ENCODE data around the gene NRDE2. TPM values are rescaled to one million over a fixed set of nuclear protein-coding genes. Genes with fewer than 3 reads are reported as not detected.

The NRDE2 gene
- total and polyA plus RNA-seq, 4 donors, result 5.6 to 20.0 (median 13.7) TPM

- Histone ChIP-seq H3K4me3 (ENCODE audit: low read depth in 1 of 3, low read length in 3 of 3) (no peak overlapping the region), H3K4me1 (ENCODE audit: control insufficient read depth in 4 of 4, insufficient read depth in 4 of 4, low read length in 3 of 4) (peaks cover 0 to 14% (median 11%) of the 10 kb centered on the region in 4 donors), H3K27ac (ENCODE audit: low read depth in 1 of 2, low read length in 2 of 2) (no peak overlapping the region), H3K9me3 (ENCODE audit: control insufficient read depth in 4 of 4, low read length in 3 of 4) (no peaks in the 10 kb centered on the region), H3K36me3 (ENCODE audit: control insufficient read depth in 4 of 4, insufficient read depth in 3 of 4, low read depth in 1 of 4, low read length in 3 of 4) (peaks cover 0 to under 1% (median 0%) of the 10 kb centered on the region in 4 donors), H3K9ac (ENCODE audit: low read depth in 1 of 2, low read length in 2 of 2) (no peak overlapping the region), H3K27me3 (ENCODE audit: control insufficient read depth in 4 of 4, insufficient read depth in 4 of 4, low read length in 3 of 4) (no peaks in the 10 kb centered on the region)
- no peak for TF ChIP-seq HNF4A (conservative IDR thresholded peaks at IDR 0.05)
- TF ChIP-seq, protein P1, sequence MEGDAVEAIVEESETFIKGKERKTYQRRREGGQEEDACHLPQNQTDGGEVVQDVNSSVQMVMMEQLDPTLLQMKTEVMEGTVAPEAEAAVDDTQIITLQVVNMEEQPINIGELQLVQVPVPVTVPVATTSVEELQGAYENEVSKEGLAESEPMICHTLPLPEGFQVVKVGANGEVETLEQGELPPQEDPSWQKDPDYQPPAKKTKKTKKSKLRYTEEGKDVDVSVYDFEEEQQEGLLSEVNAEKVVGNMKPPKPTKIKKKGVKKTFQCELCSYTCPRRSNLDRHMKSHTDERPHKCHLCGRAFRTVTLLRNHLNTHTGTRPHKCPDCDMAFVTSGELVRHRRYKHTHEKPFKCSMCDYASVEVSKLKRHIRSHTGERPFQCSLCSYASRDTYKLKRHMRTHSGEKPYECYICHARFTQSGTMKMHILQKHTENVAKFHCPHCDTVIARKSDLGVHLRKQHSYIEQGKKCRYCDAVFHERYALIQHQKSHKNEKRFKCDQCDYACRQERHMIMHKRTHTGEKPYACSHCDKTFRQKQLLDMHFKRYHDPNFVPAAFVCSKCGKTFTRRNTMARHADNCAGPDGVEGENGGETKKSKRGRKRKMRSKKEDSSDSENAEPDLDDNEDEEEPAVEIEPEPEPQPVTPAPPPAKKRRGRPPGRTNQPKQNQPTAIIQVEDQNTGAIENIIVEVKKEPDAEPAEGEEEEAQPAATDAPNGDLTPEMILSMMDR (IDR thresholded peaks at IDR 0.05; ENCODE audit: low read depth, low read length, missing input control), result no peak
- TF ChIP-seq, protein P2, sequence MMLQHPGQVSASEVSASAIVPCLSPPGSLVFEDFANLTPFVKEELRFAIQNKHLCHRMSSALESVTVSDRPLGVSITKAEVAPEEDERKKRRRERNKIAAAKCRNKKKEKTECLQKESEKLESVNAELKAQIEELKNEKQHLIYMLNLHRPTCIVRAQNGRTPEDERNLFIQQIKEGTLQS (IDR thresholded peaks at IDR 0.05), result no peak
- no peak for TF ChIP-seq FOXA1 (IDR thresholded peaks at IDR 0.05)
- TF ChIP-seq TAF1 (conservative IDR thresholded peaks at IDR 0.05), result no peak
- no peak for TF ChIP-seq RXRA (IDR thresholded peaks at IDR 0.05)
- no peak for TF ChIP-seq YY1 (IDR thresholded peaks at IDR 0.05)
- TF ChIP-seq, protein P3, sequence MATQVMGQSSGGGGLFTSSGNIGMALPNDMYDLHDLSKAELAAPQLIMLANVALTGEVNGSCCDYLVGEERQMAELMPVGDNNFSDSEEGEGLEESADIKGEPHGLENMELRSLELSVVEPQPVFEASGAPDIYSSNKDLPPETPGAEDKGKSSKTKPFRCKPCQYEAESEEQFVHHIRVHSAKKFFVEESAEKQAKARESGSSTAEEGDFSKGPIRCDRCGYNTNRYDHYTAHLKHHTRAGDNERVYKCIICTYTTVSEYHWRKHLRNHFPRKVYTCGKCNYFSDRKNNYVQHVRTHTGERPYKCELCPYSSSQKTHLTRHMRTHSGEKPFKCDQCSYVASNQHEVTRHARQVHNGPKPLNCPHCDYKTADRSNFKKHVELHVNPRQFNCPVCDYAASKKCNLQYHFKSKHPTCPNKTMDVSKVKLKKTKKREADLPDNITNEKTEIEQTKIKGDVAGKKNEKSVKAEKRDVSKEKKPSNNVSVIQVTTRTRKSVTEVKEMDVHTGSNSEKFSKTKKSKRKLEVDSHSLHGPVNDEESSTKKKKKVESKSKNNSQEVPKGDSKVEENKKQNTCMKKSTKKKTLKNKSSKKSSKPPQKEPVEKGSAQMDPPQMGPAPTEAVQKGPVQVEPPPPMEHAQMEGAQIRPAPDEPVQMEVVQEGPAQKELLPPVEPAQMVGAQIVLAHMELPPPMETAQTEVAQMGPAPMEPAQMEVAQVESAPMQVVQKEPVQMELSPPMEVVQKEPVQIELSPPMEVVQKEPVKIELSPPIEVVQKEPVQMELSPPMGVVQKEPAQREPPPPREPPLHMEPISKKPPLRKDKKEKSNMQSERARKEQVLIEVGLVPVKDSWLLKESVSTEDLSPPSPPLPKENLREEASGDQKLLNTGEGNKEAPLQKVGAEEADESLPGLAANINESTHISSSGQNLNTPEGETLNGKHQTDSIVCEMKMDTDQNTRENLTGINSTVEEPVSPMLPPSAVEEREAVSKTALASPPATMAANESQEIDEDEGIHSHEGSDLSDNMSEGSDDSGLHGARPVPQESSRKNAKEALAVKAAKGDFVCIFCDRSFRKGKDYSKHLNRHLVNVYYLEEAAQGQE (IDR thresholded peaks at IDR 0.05), result no peak
- no peak for TF ChIP-seq ZBTB33 (IDR thresholded peaks at IDR 0.05)
- TF ChIP-seq RAD21 (IDR thresholded peaks at IDR 0.05), result no peak
- TF ChIP-seq JUND (IDR thresholded peaks at IDR 0.05), result no peak
- TF ChIP-seq SP1 (IDR thresholded peaks at IDR 0.05), result no peak
- TF ChIP-seq HNF4G (IDR thresholded peaks at IDR 0.05), result no peak
- 89% methylated on average over 4 of the region's 4 CpGs for WGBS
- no peak for DNase-seq (ENCODE audit: low spot score)
Measured at GRCh38 chr14:90321891-90322290, 9.8 kb downstream of the NRDE2 start.

DNA sequence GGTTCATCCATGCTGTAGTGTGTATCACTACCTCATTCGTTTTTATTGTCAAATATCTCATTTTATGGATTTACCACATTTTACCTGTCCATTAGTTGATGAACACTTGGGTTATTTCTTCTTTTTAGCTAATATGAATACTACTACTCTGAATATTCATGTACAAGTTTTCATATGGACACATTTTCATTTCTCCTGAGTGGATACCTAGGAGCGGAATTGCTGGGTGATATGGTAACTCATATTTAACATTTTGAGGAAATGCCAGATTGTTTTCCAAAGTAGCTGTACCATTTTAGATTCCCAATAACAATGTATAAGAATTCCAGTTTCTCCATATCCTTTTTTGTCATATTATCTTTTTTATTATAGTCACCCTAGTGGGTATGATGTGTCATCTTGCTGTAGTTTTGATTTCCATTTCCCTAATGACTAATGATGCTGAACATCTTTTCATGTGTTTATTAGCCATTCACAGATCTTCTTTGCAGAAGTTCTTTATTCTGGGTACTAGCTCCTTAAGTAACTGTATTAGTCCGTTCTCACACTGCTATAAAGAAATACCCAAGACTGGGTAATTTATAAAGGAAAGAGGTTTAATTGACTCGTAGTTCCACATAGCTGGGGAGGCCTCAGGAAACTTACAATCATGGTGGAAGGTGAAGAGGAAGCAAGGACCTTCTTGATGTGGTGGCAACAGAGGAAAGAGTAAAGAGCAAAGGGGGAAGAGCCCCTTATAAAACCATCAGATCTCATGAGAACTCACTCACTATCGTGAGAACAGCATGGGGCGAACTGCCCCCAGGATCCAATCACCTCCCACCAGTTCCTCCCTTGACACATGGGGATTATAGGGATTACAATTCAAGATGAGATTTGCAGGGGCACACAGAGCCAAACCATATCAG lies 11.9 kb downstream of the NRDE2 start:
- H3K27me3 ChIP-seq (ENCODE audit: control insufficient read depth in 4 of 4, insufficient read depth in 4 of 4, low read length in 3 of 4), result no peaks in the 10 kb centered on the region
- H3K9ac ChIP-seq (ENCODE audit: low read depth in 1 of 2, low read length in 2 of 2), result no peak overlapping the region
- H3K9me3 ChIP-seq (ENCODE audit: control insufficient read depth in 4 of 4, low read length in 3 of 4), result no peaks in the 10 kb centered on the region
- H3K4me3 ChIP-seq (ENCODE audit: low read depth in 1 of 3, low read length in 3 of 3), result no peak overlapping the region
- WGBS, result 97% methylated on average over 6 of the region's 6 CpGs
- TF ChIP-seq, protein P2 (IDR thresholded peaks at IDR 0.05), result no peak
- no peak for TF ChIP-seq RXRA (IDR thresholded peaks at IDR 0.05)
- TF ChIP-seq NR2F2 (IDR thresholded peaks at IDR 0.05), result no peak
- TF ChIP-seq FOXA1 (IDR thresholded peaks at IDR 0.05), result no peak
- no peak for TF ChIP-seq YY1 (IDR thresholded peaks at IDR 0.05)
- TF ChIP-seq, protein P1 (IDR thresholded peaks at IDR 0.05; ENCODE audit: low read depth, low read length, missing input control), result no peak
- no peak for TF ChIP-seq HNF4G (IDR thresholded peaks at IDR 0.05)
- no peak for TF ChIP-seq GABPA (IDR thresholded peaks at IDR 0.05 in 1 of 2, conservative IDR thresholded peaks at IDR 0.05 in 1 of 2)
- no peak for DNase-seq (ENCODE audit: low spot score)
- H3K4me1 ChIP-seq (ENCODE audit: control insufficient read depth in 4 of 4, insufficient read depth in 4 of 4, low read length in 3 of 4), result peaks cover 0 to 14% (median 11%) of the 10 kb centered on the region in 4 donors
- H3K36me3 ChIP-seq (ENCODE audit: control insufficient read depth in 4 of 4, insufficient read depth in 3 of 4, low read depth in 1 of 4, low read length in 3 of 4), result peaks cover 0 to 15% (median 9%) of the 10 kb centered on the region in 4 donors
- no peak overlapping the region for H3K27ac ChIP-seq (ENCODE audit: low read depth in 1 of 2, low read length in 2 of 2)
